NCI-H82 (cell line): Measurements from ENCODE around the gene CYP27C1.
"Not testable (repeated sequence)": the region's sequence is repeated elsewhere in the genome, so short reads cannot be mapped to it uniquely, and the experiment has no call there.

Experiments used
- DNase-seq: peaks from one replicate; lab custom pipeline; 2025; lab: John Stamatoyannopoulos, UW

CYP27C1 gene

DNA sequence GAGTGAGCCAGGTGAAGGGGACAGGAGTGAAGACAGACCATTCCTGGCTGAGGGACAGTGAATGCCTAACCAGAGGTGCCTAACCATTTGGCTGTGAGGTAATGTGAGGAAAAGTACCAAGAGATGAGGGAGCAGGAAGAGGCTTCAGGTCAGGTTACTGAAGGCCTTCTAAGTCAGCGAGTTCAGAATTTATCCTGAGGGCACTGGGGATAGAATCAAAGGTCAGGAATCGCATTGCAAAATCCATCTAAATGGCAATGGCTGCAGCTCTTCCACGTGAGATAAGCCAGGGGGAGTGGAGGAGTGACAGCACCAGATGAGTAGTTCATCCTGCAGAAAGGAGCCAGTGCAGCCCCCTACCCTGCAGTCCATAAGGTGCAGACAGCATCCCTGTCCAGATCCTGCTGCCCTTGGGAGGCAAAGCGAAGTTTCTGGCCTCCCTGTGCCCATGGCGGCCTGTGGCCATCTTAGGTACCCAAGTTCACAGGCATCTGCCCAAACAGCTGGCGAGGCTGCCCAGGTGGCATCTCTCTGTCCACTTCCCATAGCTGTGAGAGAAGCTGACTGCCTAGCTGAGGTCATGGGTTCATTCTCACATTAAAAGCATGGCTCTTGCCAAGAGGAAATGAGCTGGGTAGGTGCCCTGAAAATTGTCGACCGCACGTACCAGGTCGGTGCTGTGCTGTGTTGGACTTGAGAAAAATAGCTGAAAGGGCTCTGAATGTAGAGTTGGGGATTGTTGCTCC lies 49.5 kb downstream of the CYP27C1 start:
- DNase-seq = no peak

DNA sequence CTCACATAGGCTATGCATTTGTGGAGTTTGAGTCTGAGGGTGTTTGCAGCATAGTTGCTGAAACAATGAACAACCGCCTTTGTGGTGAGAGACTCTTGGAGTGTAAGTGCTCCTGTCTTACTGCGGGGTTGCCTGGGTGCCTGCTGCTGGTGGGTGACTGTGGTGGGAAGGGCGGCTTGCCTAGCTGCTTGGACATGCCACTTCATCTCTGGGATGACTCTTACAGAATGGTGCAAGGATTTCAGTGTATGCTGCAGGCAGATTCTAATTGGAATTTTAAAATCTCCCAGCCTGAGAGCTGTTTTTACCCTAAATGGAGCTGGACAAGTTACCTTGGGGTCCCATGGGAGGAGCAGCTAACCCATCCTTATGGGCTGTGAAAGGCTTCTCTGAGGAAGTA lies 50.1 kb downstream of the CYP27C1 start:
- DNase-seq = no peak

DNA sequence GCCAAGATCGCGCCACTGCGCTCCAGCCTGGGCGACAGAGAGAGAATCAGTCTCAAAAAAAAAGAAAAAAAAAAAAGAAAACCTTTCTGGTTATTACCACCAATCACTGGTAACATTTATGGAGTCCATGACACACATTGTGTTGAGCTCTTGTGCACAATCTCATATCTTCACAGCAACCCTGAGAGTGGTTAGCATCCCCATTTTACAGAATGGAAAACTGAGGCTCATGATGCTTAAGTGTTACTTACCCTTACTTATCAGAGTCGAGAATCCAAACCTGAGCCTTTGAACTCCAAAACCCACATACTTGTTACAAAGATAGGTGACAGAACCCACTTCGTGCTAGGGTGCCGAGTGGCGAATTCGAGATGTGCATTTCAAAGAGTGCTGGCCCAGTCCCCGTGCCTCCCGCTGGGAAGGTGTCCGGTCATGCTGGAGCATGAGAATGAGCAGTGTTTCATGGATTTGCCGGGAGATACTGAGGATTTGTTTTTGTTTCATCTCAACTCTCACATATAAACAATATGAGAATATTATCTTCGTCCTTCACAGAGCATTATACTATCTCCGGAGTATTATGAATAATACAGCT lies 50.9 kb downstream of the CYP27C1 start:
- DNase-seq = no peak

DNA sequence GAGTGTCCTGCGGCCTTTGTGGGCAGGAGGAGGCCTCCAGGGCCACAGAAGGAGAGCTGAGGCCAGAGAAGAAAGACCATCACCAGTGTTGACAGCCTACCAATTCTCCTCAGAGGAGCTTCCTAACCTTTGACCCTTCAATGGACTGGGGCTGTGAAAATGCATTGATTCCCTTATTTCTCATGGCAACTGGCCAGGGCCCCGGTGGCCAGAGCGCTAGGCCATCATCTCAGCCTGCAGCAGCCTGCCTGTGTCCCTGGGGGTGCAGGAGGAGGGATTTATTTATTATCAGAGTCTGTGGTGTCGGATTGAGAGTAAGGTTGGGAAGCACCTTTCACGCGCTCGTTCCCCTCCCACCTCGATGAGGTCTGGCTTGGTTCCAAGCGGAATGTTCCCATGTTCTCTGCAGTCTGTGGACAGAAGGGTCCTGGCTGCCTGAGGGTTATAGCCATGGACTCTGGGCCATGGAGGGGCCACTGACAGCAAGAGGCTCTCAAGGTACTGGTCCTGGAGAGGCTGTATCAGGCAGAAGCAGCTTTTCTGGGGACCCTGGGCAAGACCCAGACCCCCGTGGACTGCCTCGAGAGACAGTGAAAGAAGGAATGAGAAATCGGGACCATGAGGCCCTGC lies 53.8 kb downstream of the CYP27C1 start:
- DNase-seq = no peak

DNA sequence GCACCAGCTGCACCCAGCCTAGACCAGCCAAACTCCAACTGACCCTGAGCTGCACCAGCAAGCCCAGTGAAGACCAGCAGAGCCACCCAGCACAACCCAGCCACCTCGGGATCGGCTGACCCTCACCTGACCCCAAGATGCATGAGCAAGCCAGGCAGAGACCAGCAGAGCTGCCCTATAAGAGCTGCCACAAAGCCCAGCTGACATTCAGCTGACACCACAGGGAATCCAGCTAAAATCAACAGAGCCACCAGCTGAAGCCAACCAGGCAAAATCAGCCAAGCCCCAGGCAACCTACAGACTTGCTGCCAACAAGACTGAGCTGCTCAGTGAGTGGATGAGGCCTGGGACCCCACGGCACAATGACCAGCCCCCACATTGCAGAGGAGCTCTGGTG lies 54.6 kb downstream of the CYP27C1 start:
- no peak for DNase-seq

DNA sequence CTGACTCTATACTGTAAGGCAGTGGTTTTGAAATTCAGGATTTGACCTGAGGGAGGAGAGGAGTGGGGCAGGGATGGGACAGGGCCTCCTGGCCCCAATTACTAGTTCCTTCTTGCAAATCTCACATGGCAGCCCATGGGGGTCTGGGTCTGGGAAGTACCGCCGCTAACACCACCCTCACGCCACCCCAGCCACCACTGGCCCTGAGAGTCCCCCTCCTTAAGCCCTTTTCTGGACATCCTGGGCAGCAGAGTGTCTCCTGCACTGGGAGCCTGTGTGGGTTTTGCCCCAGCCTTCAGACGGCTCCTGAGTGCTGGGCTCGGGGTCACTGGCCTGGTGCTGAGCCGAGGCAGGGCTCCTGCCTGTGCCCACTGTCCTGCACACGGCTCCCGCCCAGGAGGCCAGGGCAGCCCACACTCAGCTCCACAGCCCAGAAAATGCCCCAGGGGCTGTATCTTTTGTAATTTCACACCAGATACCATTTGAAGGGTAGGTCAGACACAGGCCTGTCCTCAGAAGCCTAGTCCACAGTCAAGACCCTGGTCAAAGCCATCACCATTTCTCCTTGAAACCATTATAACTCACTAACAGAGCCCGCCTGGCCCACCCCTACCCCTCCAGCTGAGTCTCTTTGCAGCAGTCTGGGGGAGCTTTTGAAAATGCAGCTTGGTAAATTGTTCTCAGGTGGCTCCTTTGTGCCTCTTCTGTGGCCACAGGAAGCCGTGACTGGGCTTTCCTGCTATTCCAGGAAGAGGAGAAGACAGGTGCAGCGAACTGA lies 55.1 kb downstream of the CYP27C1 start:
- DNase-seq = no peak

DNA sequence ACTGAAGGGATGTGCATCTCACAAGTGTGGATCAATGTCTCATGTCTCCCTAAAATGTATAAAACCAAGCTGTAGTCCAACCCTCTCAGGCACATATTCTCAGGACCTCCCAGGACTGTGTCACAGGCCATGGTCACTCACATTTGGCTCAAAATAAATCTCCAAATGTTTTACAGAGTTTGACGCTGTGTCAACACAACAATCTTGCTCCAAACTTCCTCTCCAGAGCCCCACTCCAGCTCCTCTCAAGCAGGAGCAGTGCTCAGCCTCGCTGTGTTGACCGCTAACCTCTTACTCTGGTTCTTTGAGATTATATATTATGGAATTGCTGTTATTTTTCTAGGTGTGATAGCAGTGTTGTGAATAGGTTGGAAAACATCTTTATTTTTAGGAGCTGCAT lies 56.2 kb downstream of the CYP27C1 start:
- no peak for DNase-seq

DNA sequence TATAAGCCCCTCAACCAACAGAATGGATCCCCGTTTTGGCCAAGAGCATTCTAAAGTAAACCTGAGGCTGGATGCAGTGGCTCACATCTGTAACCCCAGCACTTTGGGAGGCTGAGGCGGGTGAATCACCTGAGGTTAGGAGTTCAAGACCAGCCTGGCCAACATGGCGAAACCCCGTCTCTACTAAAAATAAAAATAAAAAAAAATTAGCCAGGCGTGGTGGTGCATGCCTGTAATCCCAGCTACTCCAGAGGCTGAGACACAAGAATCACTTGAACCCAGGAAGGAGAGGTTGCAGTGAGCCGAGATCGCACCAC lies 57.1 kb downstream of the CYP27C1 start:
- DNase-seq = not testable (repeated sequence)

DNA sequence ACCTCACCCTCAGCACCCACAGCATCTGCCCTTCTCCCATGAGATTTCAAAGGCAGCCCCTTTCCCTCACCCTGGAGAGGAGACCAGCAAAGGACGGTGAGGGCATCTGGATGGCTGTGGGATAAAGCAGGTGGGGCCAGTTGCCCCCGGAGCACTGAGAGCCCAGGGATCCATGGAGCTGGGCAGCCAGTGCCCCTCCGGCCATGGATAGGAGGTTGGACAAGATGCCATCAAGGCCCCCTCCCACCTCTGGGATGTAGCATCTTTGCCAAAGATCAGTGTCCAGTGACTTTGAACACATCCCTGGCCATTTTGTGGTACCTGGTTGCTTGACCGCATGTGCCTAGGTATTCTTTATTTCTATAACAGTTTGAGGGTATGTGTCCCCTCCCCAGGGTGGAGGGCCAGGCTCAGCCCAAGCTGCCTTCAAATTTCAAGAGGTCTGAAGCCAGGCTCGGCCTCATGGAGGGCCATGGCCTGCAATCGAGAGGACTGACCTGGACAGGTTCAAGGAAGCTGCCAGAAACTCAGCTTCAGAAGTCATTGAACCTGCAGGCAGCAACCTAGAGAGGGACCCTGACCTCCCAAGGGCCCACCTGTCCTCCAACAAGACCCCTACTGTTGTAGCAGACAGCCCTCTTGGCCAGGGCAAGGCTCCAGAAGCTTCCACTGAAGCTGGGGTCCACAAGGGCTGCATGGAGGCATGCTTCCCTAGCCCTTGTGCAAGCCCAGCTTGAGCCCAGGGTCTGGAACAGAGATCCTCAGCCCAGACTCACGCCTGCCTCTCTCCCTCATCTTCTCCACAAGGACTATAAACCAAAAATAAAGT lies 57.6 kb downstream of the CYP27C1 start:
- DNase-seq = no peak

DNA sequence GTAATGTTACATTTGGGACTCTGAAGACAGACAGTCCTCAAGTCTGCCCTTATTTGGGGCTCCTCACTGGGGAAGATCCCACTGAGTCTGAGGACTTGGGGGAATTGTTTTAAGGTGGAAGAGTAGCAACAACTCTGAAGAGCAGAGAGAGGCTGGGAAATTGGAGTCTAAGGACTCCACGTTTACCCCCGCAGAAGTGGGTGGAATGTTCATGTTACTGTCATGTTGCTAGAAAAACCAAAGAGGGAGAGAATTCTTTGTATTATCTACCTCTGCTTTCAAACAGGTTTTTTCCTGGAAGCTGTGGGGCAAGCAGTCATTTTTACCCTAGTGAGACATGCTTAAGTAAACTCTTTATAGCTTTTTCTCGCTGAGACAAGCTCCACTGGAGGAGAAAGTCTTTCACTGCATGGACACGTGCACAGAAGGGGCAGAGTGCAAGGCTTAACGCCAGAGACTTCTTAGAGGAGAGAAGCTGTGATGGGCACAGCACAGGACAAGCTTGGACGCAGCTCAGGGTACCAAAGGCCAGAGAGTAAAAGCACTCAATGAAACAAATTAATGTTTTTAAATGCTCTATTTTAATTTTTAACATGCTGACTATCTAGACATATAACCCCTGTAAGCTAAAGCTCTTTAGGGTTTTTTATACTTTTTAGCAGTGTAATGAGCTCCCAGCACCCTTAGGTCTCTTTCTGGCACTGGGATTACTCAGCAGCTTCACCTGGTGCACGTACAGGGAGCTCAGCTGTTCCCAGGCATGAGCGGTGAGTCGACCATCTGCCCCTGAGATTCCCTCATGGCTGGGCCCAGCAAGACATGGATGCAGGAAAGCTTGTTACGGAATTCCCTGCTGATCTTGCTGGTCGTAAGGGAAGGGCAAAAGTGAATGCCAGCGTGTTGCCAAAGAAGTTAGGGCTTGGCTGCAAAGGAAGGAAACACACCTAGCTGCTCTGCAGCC lies 58.6 kb downstream of the CYP27C1 start:
- DNase-seq = peak; percentile 87

DNA sequence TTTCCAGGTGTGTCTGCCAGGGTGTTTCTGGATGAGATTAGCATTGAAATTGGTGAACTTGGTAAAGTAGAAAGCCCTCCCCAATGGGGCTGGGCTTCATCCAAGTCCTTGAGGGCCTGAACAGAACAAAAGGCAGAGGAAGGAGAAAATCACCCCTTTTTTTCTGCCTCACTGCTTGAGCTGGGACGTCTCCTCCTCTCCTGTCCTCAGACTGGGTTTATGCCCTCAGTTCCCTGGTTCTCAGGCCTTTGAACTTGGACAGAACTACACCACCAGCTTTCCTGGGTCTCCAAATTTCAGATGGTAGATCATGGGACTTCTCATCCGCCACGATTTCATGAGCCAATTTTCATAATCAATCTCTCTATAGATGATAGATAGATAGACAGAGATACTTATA lies 59.4 kb downstream of the CYP27C1 start:
- DNase-seq = no peak

DNA sequence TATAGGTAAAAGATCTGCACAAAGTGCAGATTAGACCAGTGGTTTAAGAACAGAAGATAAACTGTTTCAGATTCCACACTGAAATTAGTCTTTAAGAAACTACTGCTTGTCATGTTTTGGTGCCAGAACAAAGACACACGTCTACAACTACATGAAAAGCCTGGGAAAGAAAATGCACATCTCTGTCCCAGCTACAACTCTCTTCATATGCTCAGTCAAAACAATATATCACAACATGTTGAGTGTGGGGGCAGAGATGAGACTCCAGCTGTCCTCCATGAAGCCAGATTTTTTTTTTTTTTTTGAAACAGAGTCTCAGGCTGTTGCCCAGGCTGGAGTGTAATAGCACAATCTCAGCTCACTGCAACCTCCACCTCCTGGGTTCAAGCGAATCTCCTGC lies 60.6 kb downstream of the CYP27C1 start:
- DNase-seq = no peak

DNA sequence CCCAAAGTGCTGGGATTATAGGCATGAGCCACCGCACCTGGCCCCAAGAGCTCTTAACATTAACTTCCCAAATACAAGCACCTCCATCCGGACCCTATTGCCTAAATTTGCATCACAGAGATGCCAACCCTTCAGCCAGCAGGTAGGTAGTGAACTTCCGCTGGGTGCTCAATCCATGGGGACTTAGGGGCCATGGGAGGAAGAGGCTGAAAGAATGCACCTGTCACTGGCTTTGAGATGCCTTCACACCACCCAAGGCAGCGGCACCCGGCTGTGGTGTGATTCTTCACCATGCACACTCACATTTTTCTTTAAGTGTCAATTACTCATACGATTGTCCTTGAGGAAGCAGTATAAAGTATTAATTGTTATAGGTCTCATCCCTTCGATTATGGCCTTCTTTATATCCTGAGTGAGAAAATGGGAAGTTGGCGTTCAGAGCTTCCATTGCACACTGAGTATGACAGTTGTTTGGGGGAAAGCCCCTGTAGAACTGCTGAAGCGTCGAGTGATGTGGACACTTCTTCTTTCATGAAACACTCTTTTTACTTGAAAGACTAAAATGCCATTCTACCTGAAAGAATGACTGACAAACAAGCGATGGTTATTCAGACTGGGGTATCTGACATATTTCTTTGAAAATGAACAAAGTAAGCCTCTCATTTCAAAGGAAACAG lies 61.3 kb downstream of the CYP27C1 start:
- DNase-seq = no peak

DNA sequence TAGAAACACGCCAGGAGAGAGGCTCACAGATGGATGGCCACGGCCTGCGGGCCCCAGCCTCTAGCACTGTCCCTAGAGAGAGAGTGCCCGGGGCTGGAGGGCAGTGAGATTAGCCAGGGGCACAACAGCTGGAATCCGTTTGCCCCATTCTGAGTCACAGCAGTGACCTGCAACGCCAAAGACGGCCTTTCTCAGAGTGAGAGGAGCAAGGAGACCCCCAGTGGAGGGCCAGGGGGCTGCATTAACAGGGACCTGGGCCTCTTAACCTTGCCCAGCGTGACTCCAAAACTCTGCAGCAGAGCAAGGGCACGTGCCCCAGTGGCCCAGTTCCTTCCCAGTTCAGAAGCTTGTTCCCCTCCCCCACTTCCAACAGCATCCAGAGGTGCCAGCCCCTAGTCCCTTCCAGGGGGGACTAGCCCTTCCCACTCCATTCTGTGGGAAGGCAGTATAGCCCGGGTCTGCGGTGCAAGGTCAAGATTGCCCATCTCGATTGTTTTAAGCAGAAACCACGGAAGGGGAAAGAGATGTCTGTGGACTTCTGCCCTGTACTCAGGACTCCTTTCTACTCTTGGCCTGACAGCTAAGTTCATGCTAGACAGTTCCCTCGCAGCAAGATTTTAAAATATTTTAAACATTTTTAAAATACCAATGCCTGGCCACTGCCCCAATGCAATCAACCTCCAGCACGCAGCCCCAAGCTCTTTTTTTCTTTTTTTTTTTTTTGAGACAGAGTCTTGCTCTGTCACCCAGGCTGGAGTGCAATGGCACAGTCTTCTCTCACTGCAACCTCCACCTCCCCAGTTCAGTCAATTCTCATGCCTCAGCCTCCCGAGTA lies 62.2 kb downstream of the CYP27C1 start:
- DNase-seq = peak; percentile 32

DNA sequence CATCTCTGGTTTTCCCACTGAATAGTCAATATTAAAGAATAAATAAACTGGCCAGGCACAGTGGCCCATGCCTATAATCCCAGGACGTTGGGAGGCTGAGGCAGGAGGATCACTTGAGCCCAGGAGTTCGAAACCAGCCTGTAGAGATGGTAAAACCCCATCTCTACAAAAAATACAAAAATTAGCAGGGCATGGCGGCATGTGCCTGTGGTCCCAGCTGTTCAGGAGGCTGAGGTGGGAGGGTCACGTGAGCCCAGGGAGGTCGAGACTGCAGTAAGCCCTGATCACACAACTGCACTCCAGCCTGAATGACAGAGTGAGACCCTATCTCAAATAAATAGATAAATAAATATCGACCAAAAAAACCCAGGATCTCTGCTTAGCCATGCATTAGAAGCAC lies 63.0 kb downstream of the CYP27C1 start:
- no peak for DNase-seq

DNA sequence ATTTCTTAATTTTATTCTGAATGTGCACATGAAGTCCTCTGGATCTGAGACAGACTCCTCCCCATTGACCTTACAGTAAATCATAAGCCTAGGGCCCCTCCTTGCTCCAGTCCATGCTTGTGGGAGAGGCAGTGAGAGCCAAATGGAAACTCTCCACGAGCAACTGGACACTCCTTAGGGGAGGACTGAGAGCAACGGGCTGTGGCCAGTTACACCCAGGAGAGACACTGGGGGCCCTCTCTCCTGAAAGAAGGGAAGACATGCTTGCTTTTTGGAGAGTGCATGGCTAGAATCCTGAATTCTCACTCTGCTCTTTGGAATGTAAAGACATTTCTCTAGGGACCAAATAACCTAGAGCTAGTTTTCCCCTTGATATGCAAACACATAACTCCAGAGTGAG lies 64.2 kb downstream of the CYP27C1 start:
- no peak for DNase-seq

DNA sequence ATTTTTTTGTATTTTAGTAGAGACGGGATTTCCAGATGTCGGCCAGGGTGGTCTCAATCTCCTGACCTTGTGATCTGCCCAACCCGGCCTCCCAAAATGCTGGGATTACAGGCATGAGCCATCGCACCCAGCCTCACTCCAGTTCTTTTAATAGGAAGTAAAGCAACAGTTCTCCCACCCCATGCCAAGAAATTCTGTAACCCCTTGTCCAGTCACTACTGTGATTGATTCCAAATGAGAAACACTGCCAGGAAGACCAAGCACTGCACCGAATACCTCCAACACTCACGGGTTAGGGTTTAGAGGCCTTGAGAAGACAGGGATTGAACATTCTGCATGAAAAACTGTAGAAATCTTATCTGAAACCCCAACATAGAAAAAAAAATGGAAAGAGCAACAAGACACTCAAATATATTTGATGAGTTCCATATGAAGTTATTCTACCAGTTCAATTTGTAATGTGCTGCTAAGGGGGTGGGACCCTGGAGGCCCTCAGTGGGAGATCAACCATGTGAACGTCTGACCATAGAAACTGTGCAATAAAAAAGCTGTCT lies 65.0 kb downstream of the CYP27C1 start:
- DNase-seq = no peak

DNA sequence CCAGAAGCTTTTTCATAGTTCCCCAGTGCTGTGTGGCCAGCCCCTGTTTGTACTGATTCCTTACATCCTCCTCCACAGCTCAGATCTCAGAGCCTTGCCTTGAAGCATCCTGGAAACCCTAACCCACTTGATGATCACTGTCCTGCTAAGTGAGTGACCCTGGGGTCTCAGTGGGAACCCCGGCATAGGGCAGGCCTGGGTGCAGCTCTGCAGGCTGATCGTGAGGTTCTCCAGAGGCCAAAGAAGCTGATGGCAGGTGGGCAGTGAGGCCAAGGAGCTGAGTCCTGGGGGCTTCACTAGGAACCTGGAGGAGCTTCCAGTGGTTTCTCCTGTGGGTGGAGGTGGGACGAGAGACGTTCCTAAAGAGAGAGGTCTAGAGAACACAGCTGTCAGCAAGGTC lies 65.7 kb downstream of the CYP27C1 start:
- no peak for DNase-seq

DNA sequence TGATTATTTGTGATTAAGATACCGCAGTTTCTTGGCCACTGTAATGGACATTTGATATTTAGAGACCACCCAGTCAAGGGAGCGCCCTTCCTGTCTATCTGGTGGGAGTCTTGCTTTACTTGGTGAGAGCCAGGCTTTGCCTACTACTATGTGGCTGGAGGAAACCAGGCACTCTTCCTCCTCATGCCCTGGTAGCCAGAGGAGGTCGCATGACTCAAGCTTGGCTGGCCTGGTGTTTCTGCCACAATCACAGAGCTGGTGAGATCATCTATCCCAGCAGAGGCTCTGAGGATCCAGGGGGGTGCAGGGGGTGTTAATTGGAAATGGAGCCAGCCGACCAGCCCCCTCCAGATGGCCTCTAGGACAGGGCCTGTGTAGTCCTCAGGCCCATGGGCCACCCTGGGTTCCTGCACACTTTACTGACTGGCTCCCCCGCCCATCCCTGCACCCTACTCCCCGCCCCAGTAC lies 66.4 kb downstream of the CYP27C1 start:
- DNase-seq = no peak
